Measurements from ENCODE around the gene LZTR1. TPM values are rescaled to one million over a fixed set of nuclear protein-coding genes. Genes with fewer than 3 reads are reported as not detected.
A peak's percentile ranks its signal among the peaks of the same experiment; 100 is the strongest.

LZTR1 gene
- total RNA-seq, 1 donor from 2014 or later = 21.9 TPM

DNA sequence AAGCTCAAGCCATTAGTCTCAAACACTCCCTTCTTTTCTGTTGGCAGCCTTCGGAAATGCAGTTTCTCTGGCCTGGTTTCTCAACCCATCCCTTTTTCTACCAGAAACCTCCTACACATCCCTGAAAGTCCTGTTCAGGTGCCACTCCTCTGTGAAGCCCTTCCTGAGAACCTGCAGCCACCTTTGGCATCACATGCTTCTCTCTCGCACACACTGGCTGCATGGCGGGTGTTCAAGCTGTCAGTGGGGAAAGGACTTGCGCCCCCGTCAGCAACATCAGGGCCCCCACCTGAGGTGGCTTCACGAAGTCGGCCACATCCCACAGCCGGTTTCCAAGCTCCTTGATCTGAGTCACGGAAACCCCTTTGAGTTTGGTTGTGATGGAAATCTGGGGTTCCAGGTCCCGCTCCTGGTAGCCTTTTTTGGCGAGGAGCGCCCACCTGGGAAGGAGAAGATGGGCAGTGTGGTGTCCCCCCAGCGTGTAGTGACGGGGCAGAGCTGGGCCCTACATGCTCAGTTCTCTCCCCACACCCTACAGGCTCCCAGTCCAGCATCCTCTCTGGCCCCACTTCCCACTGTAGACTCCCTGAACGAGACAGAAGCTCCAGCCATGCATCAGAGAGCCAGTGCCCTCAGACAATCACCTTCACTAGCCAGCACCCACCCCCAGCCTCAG is 61.9 kb downstream of the LZTR1 start:
- Histone ChIP-seq H3K4me1 (peaks cover 8% of the 10 kb centered on the region), H3K9ac (no peak overlapping the region), H3K79me2 (ENCODE audit: low read depth) (no peaks in the 10 kb centered on the region), H3K27ac (no peak overlapping the region), H3K4me3 (no peak overlapping the region), H3F3A (ENCODE audit: low read depth) (peaks cover 6% of the 10 kb centered on the region), H2AFZ (replicated peaks) (no peak overlapping the region), H3K36me3 (no peaks in the 10 kb centered on the region), H3K27me3 (peaks cover 20% of the 10 kb centered on the region), H4K20me1 (ENCODE audit: low read depth) (no peaks in the 10 kb centered on the region), H3K4me2 (no peak overlapping the region), H3K9me3 (ENCODE audit: low read depth) (no peaks in the 10 kb centered on the region)
- Mint-ChIP-seq H3K27me3 (ENCODE audit: insufficient read depth, low read depth) (peaks cover 9% of the 10 kb centered on the region), H3K4me3 (peak overlapping the region; percentile 93), H3K27ac (peak overlapping the region; percentile 99), H3K36me3 (no peaks in the 10 kb centered on the region), H3K9me3 (no peaks in the 10 kb centered on the region), H3K4me1 (peaks cover 37% of the 10 kb centered on the region)
- DNase-seq (ENCODE audit: low spot score) = no peak
- TF ChIP-seq, protein P1, sequence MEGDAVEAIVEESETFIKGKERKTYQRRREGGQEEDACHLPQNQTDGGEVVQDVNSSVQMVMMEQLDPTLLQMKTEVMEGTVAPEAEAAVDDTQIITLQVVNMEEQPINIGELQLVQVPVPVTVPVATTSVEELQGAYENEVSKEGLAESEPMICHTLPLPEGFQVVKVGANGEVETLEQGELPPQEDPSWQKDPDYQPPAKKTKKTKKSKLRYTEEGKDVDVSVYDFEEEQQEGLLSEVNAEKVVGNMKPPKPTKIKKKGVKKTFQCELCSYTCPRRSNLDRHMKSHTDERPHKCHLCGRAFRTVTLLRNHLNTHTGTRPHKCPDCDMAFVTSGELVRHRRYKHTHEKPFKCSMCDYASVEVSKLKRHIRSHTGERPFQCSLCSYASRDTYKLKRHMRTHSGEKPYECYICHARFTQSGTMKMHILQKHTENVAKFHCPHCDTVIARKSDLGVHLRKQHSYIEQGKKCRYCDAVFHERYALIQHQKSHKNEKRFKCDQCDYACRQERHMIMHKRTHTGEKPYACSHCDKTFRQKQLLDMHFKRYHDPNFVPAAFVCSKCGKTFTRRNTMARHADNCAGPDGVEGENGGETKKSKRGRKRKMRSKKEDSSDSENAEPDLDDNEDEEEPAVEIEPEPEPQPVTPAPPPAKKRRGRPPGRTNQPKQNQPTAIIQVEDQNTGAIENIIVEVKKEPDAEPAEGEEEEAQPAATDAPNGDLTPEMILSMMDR (IDR thresholded peaks at IDR 0.05) = no peak

DNA sequence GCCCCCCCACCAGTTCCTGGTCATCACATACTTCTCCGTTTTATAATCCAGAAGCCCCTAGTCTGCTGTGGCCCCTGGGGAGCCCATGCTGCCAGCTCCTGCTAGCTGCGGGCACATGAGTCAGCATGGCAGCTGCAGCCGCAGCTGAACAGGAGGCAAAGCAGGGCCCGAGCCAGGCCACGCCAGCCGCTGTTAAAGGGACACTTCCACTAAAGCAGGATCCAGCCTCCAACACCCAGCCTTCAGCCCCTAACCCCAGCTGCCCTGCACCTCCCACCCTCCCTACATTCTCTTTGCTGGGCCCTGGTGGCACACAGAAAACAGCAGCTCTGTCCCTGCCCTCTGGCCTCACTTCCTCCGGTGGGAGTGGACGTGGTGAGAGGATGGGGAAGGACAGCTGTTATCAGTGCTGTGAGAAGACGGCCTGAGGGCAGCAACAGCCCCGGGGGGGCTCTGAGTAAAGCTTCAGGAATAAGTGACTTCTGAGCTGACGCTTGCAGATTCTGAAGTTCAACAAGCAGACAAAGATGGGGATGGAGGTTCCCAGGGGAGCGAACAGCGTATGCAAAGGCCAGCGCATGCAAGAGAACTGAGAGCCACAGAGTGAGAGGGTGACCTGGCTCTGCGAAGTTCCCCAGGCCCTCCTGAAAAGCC is 63.0 kb downstream of the LZTR1 start:
- H3F3A ChIP-seq (ENCODE audit: low read depth) = peaks cover 6% of the 10 kb centered on the region

DNA sequence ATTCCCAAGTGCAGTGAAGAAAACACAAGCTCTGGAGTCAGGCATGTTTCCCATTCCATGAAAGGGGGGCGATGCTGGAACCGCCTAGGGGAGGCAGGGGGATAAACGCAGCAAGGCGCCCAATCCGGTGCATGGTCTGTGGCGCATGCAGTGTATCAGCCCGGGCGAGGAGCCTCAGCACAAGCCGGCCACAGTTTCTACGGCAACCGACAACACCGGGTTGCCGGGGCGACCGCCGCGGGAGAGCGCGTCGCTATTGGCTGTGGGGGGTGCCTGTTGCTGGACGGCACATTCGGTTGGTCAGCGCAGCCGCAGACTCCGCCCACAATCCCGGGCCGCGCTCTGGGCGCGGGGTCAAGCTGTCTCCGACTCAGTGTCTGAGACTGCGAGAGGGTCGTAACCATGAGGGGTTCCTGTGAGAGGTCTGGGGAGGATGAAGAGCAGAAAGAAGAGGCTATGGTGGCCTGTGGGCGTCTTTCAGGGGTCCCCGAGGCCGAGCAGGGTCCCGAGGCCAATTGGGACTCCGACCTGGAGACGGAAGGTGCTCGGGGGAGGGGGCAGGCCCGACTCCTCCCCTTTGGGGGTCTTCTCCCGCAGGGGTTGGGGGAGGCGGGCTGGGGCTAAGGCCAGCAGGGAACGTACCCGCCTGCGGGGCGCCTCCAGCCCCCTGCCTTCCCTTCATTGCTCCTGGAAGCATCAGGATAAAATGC is 63.6 kb downstream of the LZTR1 start, which contains the start of gene LRRC74B:
Gene LRRC74B, plus strand, starts transcription at position 362 of the 710 bp plus-strand sequence. Its CDS starts 41 bp downstream, at position 403.
- Histone ChIP-seq H3K4me3 (peak within 1 kb of the TSS; percentile 52), H3K79me2 (ENCODE audit: low read depth) (no peaks in the 10 kb centered on the region), H2AFZ (replicated peaks) (peak within 1 kb of the TSS; percentile 90), H3K27me3 (peaks cover 20% of the 10 kb centered on the region), H3K27ac (no peak within 1 kb of the TSS), H3K4me2 (peak within 1 kb of the TSS; percentile 73), H3K9ac (no peak within 1 kb of the TSS), H3K36me3 (no peaks in the 10 kb centered on the region), H3F3A (ENCODE audit: low read depth) (peaks cover 6% of the 10 kb centered on the region), H3K4me1 (peaks cover 8% of the 10 kb centered on the region), H4K20me1 (ENCODE audit: low read depth) (no peaks in the 10 kb centered on the region), H3K9me3 (ENCODE audit: low read depth) (no peaks in the 10 kb centered on the region)
- Mint-ChIP-seq H3K27me3 (ENCODE audit: insufficient read depth, low read depth) (peaks cover 10% of the 10 kb centered on the region), H3K4me1 (peaks cover 35% of the 10 kb centered on the region), H3K36me3 (no peaks in the 10 kb centered on the region), H3K9me3 (no peaks in the 10 kb centered on the region), H3K4me3 (peak within 1 kb of the TSS; percentile 93), H3K27ac (peak within 1 kb of the TSS; percentile 99)
- DNase-seq (ENCODE audit: low spot score) = peak; percentile 98
- TF ChIP-seq EZH2 (IDR thresholded peaks at IDR 0.05) = no peak
- TF ChIP-seq, protein P1 (IDR thresholded peaks at IDR 0.05) = no peak
- TF ChIP-seq EZH2phosphoT487 (IDR thresholded peaks at IDR 0.05) = no peak

More for the DNA sequence above, 63.0 kb downstream of the LZTR1 start:
- no peak overlapping the region for H3K9ac ChIP-seq
- Mint-ChIP-seq H3K4me1 (peaks cover 37% of the 10 kb centered on the region), H3K36me3 (no peaks in the 10 kb centered on the region), H3K27ac (peak overlapping the region; percentile 99), H3K9me3 (no peaks in the 10 kb centered on the region), H3K4me3 (peak overlapping the region; percentile 93), H3K27me3 (ENCODE audit: insufficient read depth, low read depth) (peaks cover 9% of the 10 kb centered on the region)
- TF ChIP-seq EZH2 (IDR thresholded peaks at IDR 0.05) = no peak
- TF ChIP-seq, protein P1 (IDR thresholded peaks at IDR 0.05) = no peak
- TF ChIP-seq EZH2phosphoT487 (IDR thresholded peaks at IDR 0.05) = no peak
- peak overlapping the region; percentile 66 for H3K4me2 ChIP-seq
- H3K9me3 ChIP-seq (ENCODE audit: low read depth) = no peaks in the 10 kb centered on the region
- no peaks in the 10 kb centered on the region for H3K36me3 ChIP-seq
- peaks cover 8% of the 10 kb centered on the region for H3K4me1 ChIP-seq
- DNase-seq (ENCODE audit: low spot score) = peak; percentile 21
- H2AFZ ChIP-seq (replicated peaks) = no peak overlapping the region
- no peaks in the 10 kb centered on the region for H3K79me2 ChIP-seq (ENCODE audit: low read depth)
- H3K27ac ChIP-seq = no peak overlapping the region
- no peaks in the 10 kb centered on the region for H4K20me1 ChIP-seq (ENCODE audit: low read depth)
- peaks cover 20% of the 10 kb centered on the region for H3K27me3 ChIP-seq
- H3K4me3 ChIP-seq = peak overlapping the region; percentile 52
